H1 (cell line): ENCODE results near the gene PPFIBP2.

Experiments
- CTCF ChIP-seq, 3 experiments: IDR thresholded peaks; 1 replicate in 2 of 3; 2 replicates in 1 of 3; pipeline versions ENCODE4 v1.5.1 to v1.6.1; 2011; ENCODE audit warnings: low read length in 3 of 3, mild to moderate bottlenecking in 3 of 3, inconsistent platforms in 2 of 3, low read depth in 1 of 3, moderate library complexity in 1 of 3; ENCODE audit not compliant: insufficient read depth in 1 of 3; ENCODE audit errors: control extremely low read depth in 1 of 3
- POLR2A ChIP-seq, 2 experiments: IDR thresholded peaks; 1 replicate in 1 of 2; 2 replicates in 1 of 2; pipeline ENCODE4 v1.6.1; 2011; ENCODE audit warnings: low read depth in 2 of 2, low read length in 2 of 2, mild to moderate bottlenecking in 2 of 2; ENCODE audit errors: control extremely low read depth in 1 of 2
- RFX5 ChIP-seq: IDR thresholded peaks from 2 replicates; pipeline ENCODE4 v1.6.1; 2011; ENCODE audit warnings: low read depth, low read length, improper control_type of control experiment, borderline replicate concordance
- SIN3A ChIP-seq, 2 experiments: IDR thresholded peaks in 1 of 2; conservative IDR thresholded peaks in 1 of 2; 2 replicates each; pipeline ENCODE4 v1.6.1; 2011 to 2012; ENCODE audit warnings: low read length in 2 of 2, improper control_type of control experiment in 1 of 2, low read depth in 1 of 2, mild to moderate bottlenecking in 1 of 2
- TF ChIP-seq, protein P1 (sequence below): IDR thresholded peaks from 2 replicates; pipeline ENCODE4 v1.6.1; 2012; ENCODE audit warnings: inconsistent platforms

DNA sequence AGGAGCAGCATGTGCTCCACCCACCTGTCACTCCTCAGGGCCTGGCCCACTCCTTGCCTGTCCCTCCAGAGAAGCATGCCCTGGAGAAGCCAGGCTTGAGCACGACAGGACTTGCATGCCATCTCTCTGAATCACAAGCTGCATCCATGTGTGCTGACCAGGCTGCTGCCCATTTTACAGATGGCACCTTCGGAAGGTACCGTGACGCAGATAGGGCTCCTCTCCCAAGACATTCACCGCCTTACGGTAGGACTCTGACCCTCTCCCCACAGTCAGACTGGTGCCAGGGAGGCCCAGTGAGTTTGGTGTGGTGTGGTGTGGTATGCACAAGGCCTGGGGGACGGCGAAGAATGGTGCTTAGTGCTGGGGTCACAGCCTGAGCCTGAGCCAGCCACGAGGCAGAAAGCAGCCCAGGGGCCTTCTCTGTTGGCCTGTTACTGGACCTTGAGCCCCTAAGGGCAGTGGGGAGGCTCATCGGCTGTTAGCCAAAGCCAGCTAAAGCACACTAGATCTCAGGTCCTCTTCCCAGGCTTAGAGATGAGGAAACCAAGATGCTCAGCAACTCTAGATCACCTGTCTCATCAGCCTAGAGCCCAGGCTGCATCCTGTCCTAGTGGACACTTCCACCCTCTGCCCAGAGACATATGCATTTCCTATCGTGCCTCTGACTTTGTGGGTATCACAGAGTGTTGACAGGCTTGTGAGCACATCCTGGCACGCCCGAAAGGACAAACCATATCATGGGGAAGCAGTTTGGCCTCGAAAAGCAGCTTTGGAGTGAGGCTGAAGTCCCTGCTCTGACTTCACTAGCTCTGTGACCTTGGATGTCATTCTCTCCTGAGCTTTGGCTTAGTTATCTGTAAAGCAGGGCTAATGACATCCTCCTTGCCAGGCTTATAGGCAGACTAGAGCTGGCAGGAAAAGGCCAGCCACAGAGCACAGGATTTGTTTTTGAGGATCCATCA lies 141.7 kb downstream of the PPFIBP2 start:
- TF ChIP-seq, protein P1, sequence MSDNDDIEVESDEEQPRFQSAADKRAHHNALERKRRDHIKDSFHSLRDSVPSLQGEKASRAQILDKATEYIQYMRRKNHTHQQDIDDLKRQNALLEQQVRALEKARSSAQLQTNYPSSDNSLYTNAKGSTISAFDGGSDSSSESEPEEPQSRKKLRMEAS, result no peak
- no peak for TF ChIP-seq CTCF (IDR thresholded peaks at IDR 0.05; ENCODE audit: control extremely low read depth in 1 of 3, insufficient read depth in 1 of 3, low read depth in 1 of 3, low read length in 3 of 3)
- TF ChIP-seq SIN3A (conservative IDR thresholded peaks at IDR 0.05 in 1 of 2, IDR thresholded peaks at IDR 0.05 in 1 of 2; ENCODE audit: low read depth in 1 of 2, low read length in 2 of 2), result no peak
- TF ChIP-seq POLR2A (IDR thresholded peaks at IDR 0.05; ENCODE audit: control extremely low read depth in 1 of 2, low read depth in 2 of 2, low read length in 2 of 2), result no peak
- no peak for TF ChIP-seq RFX5
